D721Med (cell line): Measurements from ENCODE around the gene PIK3R1.
"Not testable (repeated sequence)": the region's sequence is repeated elsewhere in the genome, so short reads cannot be mapped to it uniquely, and the experiment has no call there.

ENCODE experiments used
- DNase-seq: peaks from one replicate; pipeline ENCODE4 v3.0.0; 2011; ENCODE audit warnings: low spot score; ENCODE audit not compliant: insufficient read length
- FAIRE-seq: peaks from 2 replicates; lab custom pipeline; 2011; peaks lifted over from hg19 to GRCh38; lab: Jason Lieb, UNC
- TF ChIP-seq, protein P1 (sequence below): IDR thresholded peaks from 2 replicates; pipeline ENCODE4 v1.5.1; 2012; ENCODE audit warnings: mild to moderate bottlenecking, control low read depth; ENCODE audit not compliant: insufficient read depth; ENCODE audit errors: missing control alignments

PIK3R1 gene

DNA sequence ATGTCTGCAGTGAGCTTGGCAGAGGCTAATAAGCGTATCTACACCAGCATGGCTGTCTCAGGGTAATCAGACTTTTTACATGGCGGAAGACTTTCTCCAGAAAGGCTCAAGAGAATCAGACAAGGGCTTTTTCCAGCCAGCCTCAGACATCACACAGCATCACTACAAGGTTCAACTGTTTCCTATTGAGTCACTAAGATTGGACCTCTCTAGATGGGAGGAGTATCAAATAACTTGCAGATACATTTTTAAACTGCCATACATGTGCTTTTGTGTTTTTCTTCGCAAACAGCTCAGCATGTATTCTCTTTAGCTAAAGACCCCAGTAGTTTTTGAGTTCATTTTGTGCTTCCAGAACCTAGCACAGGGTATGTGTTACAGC lies 22.9 kb upstream of the PIK3R1 start:
- FAIRE-seq (no peak), DNase-seq (no peak)
- TF ChIP-seq, protein P1, sequence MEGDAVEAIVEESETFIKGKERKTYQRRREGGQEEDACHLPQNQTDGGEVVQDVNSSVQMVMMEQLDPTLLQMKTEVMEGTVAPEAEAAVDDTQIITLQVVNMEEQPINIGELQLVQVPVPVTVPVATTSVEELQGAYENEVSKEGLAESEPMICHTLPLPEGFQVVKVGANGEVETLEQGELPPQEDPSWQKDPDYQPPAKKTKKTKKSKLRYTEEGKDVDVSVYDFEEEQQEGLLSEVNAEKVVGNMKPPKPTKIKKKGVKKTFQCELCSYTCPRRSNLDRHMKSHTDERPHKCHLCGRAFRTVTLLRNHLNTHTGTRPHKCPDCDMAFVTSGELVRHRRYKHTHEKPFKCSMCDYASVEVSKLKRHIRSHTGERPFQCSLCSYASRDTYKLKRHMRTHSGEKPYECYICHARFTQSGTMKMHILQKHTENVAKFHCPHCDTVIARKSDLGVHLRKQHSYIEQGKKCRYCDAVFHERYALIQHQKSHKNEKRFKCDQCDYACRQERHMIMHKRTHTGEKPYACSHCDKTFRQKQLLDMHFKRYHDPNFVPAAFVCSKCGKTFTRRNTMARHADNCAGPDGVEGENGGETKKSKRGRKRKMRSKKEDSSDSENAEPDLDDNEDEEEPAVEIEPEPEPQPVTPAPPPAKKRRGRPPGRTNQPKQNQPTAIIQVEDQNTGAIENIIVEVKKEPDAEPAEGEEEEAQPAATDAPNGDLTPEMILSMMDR = no peak

GRCh38 chr5:68193481-68194036 lies 22.0 kb upstream of the PIK3R1 start:
- no peak for DNase-seq
- no peak for FAIRE-seq
- TF ChIP-seq, protein P1 = no peak

GRCh38 chr5:68194386-68194785 lies 21.2 kb upstream of the PIK3R1 start:
- FAIRE-seq = no peak
- no peak for DNase-seq
- TF ChIP-seq, protein P1 = no peak

DNA sequence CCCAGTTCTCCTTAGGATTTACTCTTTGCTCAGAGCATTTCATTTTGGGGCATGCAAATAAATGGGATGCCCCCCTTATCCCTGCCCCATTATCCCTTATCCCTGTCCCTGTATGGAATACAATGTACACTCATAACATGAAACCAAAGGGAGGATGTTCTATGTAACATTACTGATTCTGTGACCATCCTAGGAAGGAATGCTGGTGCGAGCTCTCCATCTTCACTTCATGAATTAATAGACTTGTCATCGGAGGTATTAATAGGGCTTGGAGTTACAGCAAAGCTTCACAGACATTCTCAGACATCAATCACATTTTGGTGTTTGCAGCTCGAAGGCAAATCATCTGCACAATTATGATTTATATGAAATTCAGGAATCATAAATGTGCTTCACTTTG lies 20.4 kb upstream of the PIK3R1 start:
- no peak for DNase-seq
- TF ChIP-seq, protein P1 = no peak
- no peak for FAIRE-seq

DNA sequence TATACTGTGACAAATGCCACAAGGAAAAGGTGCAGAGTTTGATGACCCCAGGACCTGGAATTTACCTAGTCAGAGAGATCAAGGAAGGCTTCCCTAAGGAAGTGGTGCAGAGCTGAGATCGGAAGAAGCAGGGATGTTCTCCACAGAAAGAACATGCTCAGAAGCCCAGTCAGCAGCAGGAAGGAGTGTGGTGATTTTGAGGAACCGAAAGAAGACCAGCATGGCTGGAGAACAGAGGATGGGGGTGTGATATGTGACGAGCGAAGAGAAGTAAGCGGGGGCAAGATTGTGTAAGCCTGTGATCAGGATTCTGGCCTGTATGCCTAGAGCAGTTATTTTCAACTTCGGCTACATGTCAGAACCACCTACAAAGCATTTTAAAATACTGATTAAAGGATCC lies 18.7 kb upstream of the PIK3R1 start:
- DNase-seq (no peak), FAIRE-seq (no peak)
- TF ChIP-seq, protein P1 = no peak

DNA sequence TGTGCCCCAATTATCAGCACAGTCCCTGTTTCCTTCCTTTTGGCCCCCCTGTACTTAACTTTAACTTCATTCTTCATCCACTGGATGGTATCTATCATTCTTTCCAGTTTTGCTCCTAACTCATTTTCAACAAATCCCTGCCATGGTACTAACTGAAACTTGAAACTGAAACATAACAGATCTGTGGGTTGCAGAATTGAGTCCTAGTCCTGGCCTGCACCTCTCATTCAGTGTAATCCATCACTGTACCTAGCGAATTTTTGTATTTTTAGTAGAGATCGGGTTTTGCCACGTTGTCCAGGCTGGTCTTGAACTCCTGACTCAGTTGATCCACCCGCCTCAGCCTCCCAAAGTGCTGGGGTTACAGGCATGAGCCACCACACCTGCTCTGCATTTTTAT lies 15.3 kb upstream of the PIK3R1 start:
- no peak for FAIRE-seq
- TF ChIP-seq, protein P1 = no peak
- no peak for DNase-seq

GRCh38 chr5:68210654-68211053 lies 4.9 kb upstream of the PIK3R1 start:
- DNase-seq, FAIRE-seq: not testable (repeated sequence)
